HG03135 (cell line): ENCODE data around the gene FAM114A2.

ENCODE experiments used
- ATAC-seq: cut with Tn5 transposase; IDR thresholded peaks from one replicate; pipeline ENCODE4 v1.9.1; 2021; ENCODE audit warnings: mild to moderate bottlenecking, moderate library complexity; ENCODE audit not compliant: unreplicated experiment

The FAM114A2 gene

DNA sequence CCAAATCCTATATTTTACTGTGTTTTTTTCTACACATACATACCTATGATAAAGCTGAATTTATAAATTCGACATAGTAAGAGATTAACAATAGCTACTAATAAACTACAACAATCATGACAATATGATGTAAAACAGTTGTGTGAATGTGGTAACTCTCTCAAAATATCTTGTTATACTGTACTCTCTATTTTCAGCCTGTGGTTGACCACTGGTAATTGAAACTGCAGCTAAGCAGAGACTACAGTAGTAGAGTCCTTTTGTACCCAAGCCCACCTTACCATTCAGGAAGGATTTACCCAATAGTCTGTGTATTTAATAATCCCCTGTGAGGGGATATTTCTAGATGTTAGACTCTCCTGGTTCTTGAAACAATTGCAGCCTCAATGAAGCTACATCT, 86.7 kb downstream of the FAM114A2 start:
- no peak for ATAC-seq

DNA sequence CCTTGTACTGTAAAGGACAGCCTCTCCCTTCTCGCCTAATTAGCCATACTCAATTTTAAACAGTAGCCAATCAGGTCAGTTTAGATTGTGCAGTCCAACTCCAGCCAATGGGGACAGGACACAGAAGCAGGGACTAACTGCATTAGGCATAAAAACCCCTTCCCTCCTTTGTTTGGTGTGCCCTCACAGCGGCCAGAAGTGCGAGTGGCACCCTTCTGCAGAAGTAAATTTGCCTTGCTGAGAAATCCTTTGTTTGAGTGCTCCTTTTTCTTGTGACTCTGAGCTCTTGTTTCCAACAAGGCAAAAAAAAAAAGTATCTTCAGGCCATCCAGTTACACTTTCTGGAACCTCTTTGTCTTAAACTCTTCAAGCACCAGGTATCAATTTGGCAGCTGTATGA, 97.4 kb downstream of the FAM114A2 start:
- no peak for ATAC-seq
